ENCODE measurements around the gene ZACN.

The ZACN gene

GRCh38 chr17:76131692-76132573 is 53.0 kb downstream of the ZACN start:
- no peak for DNase-seq (ENCODE audit: low read depth, low spot score)
